Measurements from ENCODE around the gene COG8.

Gene COG8

GRCh38 chr16:69324013-69324531, 15.3 kb downstream of the COG8 start:
- no peak for DNase-seq (ENCODE audit: low spot score)
- no peak for TF ChIP-seq CTCF (IDR thresholded peaks at IDR 0.05; ENCODE audit: extremely low read depth, missing control alignments)

GRCh38 chr16:69323415-69323814, 15.9 kb downstream of the COG8 start:
- TF ChIP-seq CTCF (IDR thresholded peaks at IDR 0.05; ENCODE audit: extremely low read depth, missing control alignments): no peak
- DNase-seq (ENCODE audit: low spot score): no peak

GRCh38 chr16:69322343-69322742, 17.0 kb downstream of the COG8 start:
- no peak for DNase-seq (ENCODE audit: low spot score)

GRCh38 chr16:69321080-69321479, 18.3 kb downstream of the COG8 start:
- DNase-seq (ENCODE audit: low spot score): no peak
- no peak for TF ChIP-seq CTCF (IDR thresholded peaks at IDR 0.05; ENCODE audit: extremely low read depth, missing control alignments)

More at GRCh38 chr16:69322343-69322742, 17.0 kb downstream of the COG8 start:
- no peak for TF ChIP-seq CTCF (IDR thresholded peaks at IDR 0.05; ENCODE audit: extremely low read depth, missing control alignments)

- DNase-seq (ENCODE audit: low spot score): no peak
Observed at GRCh38 chr16:69320740-69321073, 18.7 kb downstream of the COG8 start.

GRCh38 chr16:69319826-69320739, 19.3 kb downstream of the COG8 start:
- DNase-seq (ENCODE audit: low spot score): no peak
- no peak for TF ChIP-seq CTCF (IDR thresholded peaks at IDR 0.05; ENCODE audit: extremely low read depth, missing control alignments)

More at GRCh38 chr16:69320740-69321073, 18.7 kb downstream of the COG8 start:
- TF ChIP-seq CTCF (IDR thresholded peaks at IDR 0.05; ENCODE audit: extremely low read depth, missing control alignments): no peak

- TF ChIP-seq CTCF (IDR thresholded peaks at IDR 0.05; ENCODE audit: extremely low read depth, missing control alignments): no peak
- DNase-seq (ENCODE audit: low spot score): no peak
Observed at GRCh38 chr16:69319381-69319780, 20.0 kb downstream of the COG8 start.
